Kidney epithelial cell (primary cell): ENCODE data around the gene SMS. TPM values are rescaled to one million over a fixed set of nuclear protein-coding genes. Genes with fewer than 3 reads are reported as not detected.

Experiments used
- DNase-seq: peaks from one replicate; pipeline ENCODE4 v3.0.0-alpha.2; 2010; ENCODE audit warnings: low read depth
- H3K27me3 ChIP-seq: 2 replicates; pipeline ENCODE4 v1.6.0; 2011; ENCODE audit warnings: low read length; ENCODE audit not compliant: control insufficient read depth, insufficient read depth
- H3K36me3 ChIP-seq: 2 replicates; pipeline ENCODE4 v1.5.1; 2011; ENCODE audit warnings: low read length; ENCODE audit not compliant: control insufficient read depth, insufficient read depth
- H3K4me3 ChIP-seq: 2 replicates; pipeline ENCODE4 v1.5.1; 2011; ENCODE audit warnings: low read depth, mild to moderate bottlenecking, control low read depth, low read length
- total RNA-seq: library from RNA; depleted of rRNA; stranded (reverse); fragments of >200 nt; gene quantifications from 2 replicates; pipeline ENCODE4 v1.2.3, GENCODE V29; 2015
- TF ChIP-seq, protein P1 (sequence below): IDR thresholded peaks from 2 replicates; pipeline ENCODE4 v1.5.1; 2011; ENCODE audit warnings: mild to moderate bottlenecking, moderate library complexity, low read length, control low read depth, inconsistent platforms; ENCODE audit not compliant: insufficient read depth, poor library complexity, severe bottlenecking

The SMS gene
- total RNA-seq, 1 donor from 2014 or later = 142 TPM

GRCh38 chrX:21955403-21956189 is 15.1 kb downstream of the SMS start:
- no peak overlapping the region for H3K4me3 ChIP-seq
- TF ChIP-seq, protein P1, sequence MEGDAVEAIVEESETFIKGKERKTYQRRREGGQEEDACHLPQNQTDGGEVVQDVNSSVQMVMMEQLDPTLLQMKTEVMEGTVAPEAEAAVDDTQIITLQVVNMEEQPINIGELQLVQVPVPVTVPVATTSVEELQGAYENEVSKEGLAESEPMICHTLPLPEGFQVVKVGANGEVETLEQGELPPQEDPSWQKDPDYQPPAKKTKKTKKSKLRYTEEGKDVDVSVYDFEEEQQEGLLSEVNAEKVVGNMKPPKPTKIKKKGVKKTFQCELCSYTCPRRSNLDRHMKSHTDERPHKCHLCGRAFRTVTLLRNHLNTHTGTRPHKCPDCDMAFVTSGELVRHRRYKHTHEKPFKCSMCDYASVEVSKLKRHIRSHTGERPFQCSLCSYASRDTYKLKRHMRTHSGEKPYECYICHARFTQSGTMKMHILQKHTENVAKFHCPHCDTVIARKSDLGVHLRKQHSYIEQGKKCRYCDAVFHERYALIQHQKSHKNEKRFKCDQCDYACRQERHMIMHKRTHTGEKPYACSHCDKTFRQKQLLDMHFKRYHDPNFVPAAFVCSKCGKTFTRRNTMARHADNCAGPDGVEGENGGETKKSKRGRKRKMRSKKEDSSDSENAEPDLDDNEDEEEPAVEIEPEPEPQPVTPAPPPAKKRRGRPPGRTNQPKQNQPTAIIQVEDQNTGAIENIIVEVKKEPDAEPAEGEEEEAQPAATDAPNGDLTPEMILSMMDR = no peak
- H3K27me3 ChIP-seq = no peaks in the 10 kb centered on the region
- DNase-seq = no peak
- H3K36me3 ChIP-seq = no peaks in the 10 kb centered on the region

GRCh38 chrX:21956783-21957182 is 16.3 kb downstream of the SMS start:
- Histone ChIP-seq H3K27me3 (no peaks in the 10 kb centered on the region), H3K4me3 (no peak overlapping the region), H3K36me3 (no peaks in the 10 kb centered on the region)
- DNase-seq = no peak
- TF ChIP-seq, protein P1 = no peak

- no peaks in the 10 kb centered on the region for H3K36me3 ChIP-seq
Observed at GRCh38 chrX:21958187-21958586, 17.7 kb downstream of the SMS start.

DNA sequence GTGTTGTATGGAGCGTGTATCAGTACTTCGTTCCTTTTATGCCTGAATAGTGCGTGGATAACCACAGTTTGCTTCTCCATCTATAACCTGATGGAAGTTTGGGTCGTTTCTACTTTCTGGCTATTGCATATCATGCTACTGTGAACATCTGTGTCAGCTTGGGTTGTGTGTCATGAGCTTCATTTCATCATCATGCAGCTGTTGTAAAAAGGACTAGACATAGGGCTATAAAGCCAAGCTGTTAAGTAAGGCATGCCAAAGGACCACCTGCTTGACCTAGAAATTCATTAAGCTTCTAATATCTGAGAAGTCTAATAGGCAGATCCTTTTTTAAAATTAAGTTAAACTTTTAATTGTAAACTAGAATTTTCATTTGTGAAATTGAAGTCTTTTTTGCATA is 18.4 kb downstream of the SMS start:
- no peak overlapping the region for H3K4me3 ChIP-seq
- DNase-seq = no peak
- no peaks in the 10 kb centered on the region for H3K27me3 ChIP-seq
- TF ChIP-seq, protein P1 = no peak
- no peaks in the 10 kb centered on the region for H3K36me3 ChIP-seq

More at GRCh38 chrX:21958187-21958586, 17.7 kb downstream of the SMS start:
- TF ChIP-seq, protein P1 = no peak
- Histone ChIP-seq H3K4me3 (no peak overlapping the region), H3K27me3 (no peaks in the 10 kb centered on the region)
- no peak for DNase-seq

DNA sequence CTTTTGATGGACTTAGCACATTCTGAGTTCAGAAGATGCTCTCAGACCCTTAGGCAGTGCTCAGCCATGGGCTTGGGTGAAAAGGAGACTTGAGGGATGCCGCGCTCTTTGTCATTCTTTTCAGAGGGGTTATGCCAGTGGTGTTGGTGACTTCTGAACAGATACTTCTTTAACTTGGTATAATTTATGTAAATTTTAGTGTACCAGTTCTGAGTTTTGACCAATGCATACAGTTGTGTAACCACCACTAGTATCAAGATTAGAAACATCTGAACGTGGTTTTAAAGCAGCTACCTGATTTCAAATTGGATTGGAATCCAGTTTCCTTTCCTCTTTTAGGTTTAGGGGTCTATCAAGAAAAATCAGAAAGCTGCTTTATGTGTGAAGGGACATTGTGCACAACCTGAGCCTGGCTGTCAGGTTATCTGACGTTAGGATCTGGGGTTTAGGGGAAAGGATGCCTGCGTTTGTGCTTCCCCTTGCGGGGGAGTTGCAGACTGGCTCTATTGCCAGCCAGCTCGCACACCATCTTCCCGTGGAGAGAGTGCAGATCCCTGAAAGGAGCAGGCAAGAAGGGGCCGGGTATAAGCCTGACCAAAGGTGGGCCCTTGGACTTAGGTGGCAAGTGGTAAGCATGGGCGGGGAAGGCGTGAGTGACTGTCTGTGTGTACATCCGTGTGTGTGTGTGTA is 19.0 kb downstream of the SMS start:
- DNase-seq = no peak
- TF ChIP-seq, protein P1 = no peak
- no peaks in the 10 kb centered on the region for H3K27me3 ChIP-seq

More for the DNA sequence above, 19.0 kb downstream of the SMS start:
- H3K36me3 ChIP-seq = no peaks in the 10 kb centered on the region
- H3K4me3 ChIP-seq = no peak overlapping the region
